Fibroblast of the aortic adventitia (primary cell): Measurements from ENCODE around the gene MTF2. TPM values are rescaled to one million over a fixed set of nuclear protein-coding genes. Genes with fewer than 3 reads are reported as not detected.
"Not testable (repeated sequence)": the region's sequence is repeated elsewhere in the genome, so short reads cannot be mapped to it uniquely, and the experiment has no call there.

Source experiments
- DNase-seq: peaks from one replicate; pipeline ENCODE4 v3.0.0-alpha.2; 2010; ENCODE audit warnings: low read depth
- H3K4me3 ChIP-seq: 2 replicates; pipeline ENCODE4 v1.5.1; 2011; ENCODE audit warnings: low read depth, mild to moderate bottlenecking, control low read depth, low read length, moderate library complexity
- CTCF ChIP-seq: IDR thresholded peaks from 2 replicates; pipeline ENCODE4 v1.5.1; 2011; ENCODE audit warnings: mild to moderate bottlenecking, low read length, control low read depth, inconsistent platforms; ENCODE audit not compliant: insufficient read depth
- total RNA-seq: library from RNA; depleted of rRNA; stranded (reverse); fragments of >200 nt; gene quantifications from 2 replicates; pipeline ENCODE4 v1.2.3, GENCODE V29; 2012; ENCODE audit warnings: low replicate concordance

MTF2 gene
- 8.6 and 14.0 TPM in 2 replicates for total RNA-seq

- DNase-seq, result peak; percentile 97
- peak within 1 kb of the TSS; percentile 78 for H3K4me3 ChIP-seq
- TF ChIP-seq CTCF, result no peak
Observed at GRCh38 chr1:93078986-93079654, at the start of gene MTF2. Gene MTF2, plus strand, starts transcription at chr1:93079283. Its CDS starts 244 bp downstream, at chr1:93079527.

- no peak for DNase-seq
- TF ChIP-seq CTCF, result no peak
- no peak overlapping the region for H3K4me3 ChIP-seq
Observed at GRCh38 chr1:93029317-93029716, 49.8 kb upstream of the MTF2 start.

- DNase-seq, H3K4me3 ChIP-seq: not testable (repeated sequence)
Observed at GRCh38 chr1:93030191-93030590, 48.9 kb upstream of the MTF2 start.

GRCh38 chr1:93031711-93032110, 47.4 kb upstream of the MTF2 start:
- no peak for DNase-seq
- no peak for TF ChIP-seq CTCF
- H3K4me3 ChIP-seq, result no peak overlapping the region

- TF ChIP-seq CTCF, result no peak
Observed at GRCh38 chr1:93033029-93033428, 46.1 kb upstream of the MTF2 start.

GRCh38 chr1:93033785-93034184, 45.3 kb upstream of the MTF2 start:
- no peak overlapping the region for H3K4me3 ChIP-seq
- TF ChIP-seq CTCF, result no peak
- DNase-seq, result no peak

More at GRCh38 chr1:93033029-93033428, 46.1 kb upstream of the MTF2 start:
- DNase-seq, result peak; percentile 20
- no peak overlapping the region for H3K4me3 ChIP-seq

GRCh38 chr1:93034397-93034796, 44.7 kb upstream of the MTF2 start:
- no peak overlapping the region for H3K4me3 ChIP-seq
- no peak for DNase-seq
- no peak for TF ChIP-seq CTCF
